Karpas-422 (cell line): ENCODE data around the gene NDUFS2. TPM values are rescaled to one million over a fixed set of nuclear protein-coding genes. Genes with fewer than 3 reads are reported as not detected.

ENCODE experiments used
- DNase-seq: peaks from one replicate; pipeline ENCODE4 v3.0.0-alpha.2; 2015
- H2AFZ ChIP-seq: fragments of 200-600 bp; sonication (generic); 2 replicates; pipeline ENCODE4 v1.6.1; 2014; ENCODE audit warnings: antibody characterized with exemption, low read length, mixed read lengths
- H3K27ac ChIP-seq: fragments of 200-600 bp; sonication (generic); 2 replicates; pipeline ENCODE4 v1.5.1; 2014; ENCODE audit warnings: mild to moderate bottlenecking, low read length, moderate library complexity
- H3K27me3 ChIP-seq: fragments of 200-600 bp; sonication (generic); 2 replicates; pipeline ENCODE4 v1.6.1; 2014; ENCODE audit warnings: low read length, mixed read lengths
- H3K36me3 ChIP-seq: fragments of 200-600 bp; sonication (generic); 2 replicates; pipeline ENCODE4 v1.6.1; 2014; ENCODE audit warnings: low read length, mixed read lengths; ENCODE audit not compliant: insufficient read depth
- H3K4me1 ChIP-seq: fragments of 200-600 bp; sonication (generic); 2 replicates; pipeline ENCODE4 v1.6.1; 2014; ENCODE audit warnings: mild to moderate bottlenecking, low read length, mixed read lengths
- H3K4me2 ChIP-seq: fragments of 200-600 bp; sonication (generic); 2 replicates; pipeline ENCODE4 v1.6.1; 2014; ENCODE audit warnings: low read length, low read depth, mild to moderate bottlenecking; ENCODE audit not compliant: poor library complexity, severe bottlenecking
- H3K4me3 ChIP-seq: fragments of 200-600 bp; sonication (generic); 2 replicates; pipeline ENCODE4 v1.5.1; 2014; ENCODE audit warnings: mild to moderate bottlenecking, antibody characterized with exemption, low read length, mixed read lengths
- H3K79me2 ChIP-seq: fragments of 200-600 bp; sonication (generic); 2 replicates; pipeline ENCODE4 v1.6.1; 2014; ENCODE audit warnings: mild to moderate bottlenecking, low read length, mixed read lengths
- H3K9ac ChIP-seq: fragments of 200-600 bp; sonication (generic); 2 replicates; pipeline ENCODE4 v1.6.0; 2014; ENCODE audit warnings: low read length
- H3K9me2 ChIP-seq: fragments of 200-600 bp; sonication (generic), shearing (Covaris generic); replicated peaks from 2 replicates; pipeline ENCODE4 v1.6.0; 2014; ENCODE audit warnings: mild to moderate bottlenecking, low read length, moderate library complexity; ENCODE audit not compliant: insufficient read depth
- H3K9me3 ChIP-seq: fragments of 300-700, 200-600 bp; sonication (generic); 2 replicates; pipeline ENCODE4 v1.6.1; 2014; ENCODE audit warnings: low read length, mixed read lengths
- H4K20me1 ChIP-seq: fragments of 200-600 bp; sonication (generic); 2 replicates; pipeline ENCODE4 v1.6.1; 2014; ENCODE audit warnings: mild to moderate bottlenecking, antibody characterized with exemption, low read length, low read depth; ENCODE audit not compliant: insufficient read depth
- total RNA-seq: library from RNA; depleted of rRNA; stranded (reverse); fragments of >200 nt; shearing (Covaris generic); gene quantifications from 2 replicates; pipeline ENCODE4 v1.2.3, GENCODE V29; 2014; ENCODE audit warnings: low replicate concordance

NDUFS2 gene
- total RNA-seq, 1 experiment from 2014 or later: 134 TPM

GRCh38 chr1:161175771-161176453 lies 26.3 kb upstream of the NDUFS2 start:
- DNase-seq: no peak
- H3K9me3 ChIP-seq: no peaks in the 10 kb centered on the region
- peak overlapping the region; percentile 58 for H3K27ac ChIP-seq
- peak overlapping the region; percentile 86 for H3K4me3 ChIP-seq
- peaks cover 15% of the 10 kb centered on the region for H3K79me2 ChIP-seq
- peaks cover 25% of the 10 kb centered on the region for H3K4me1 ChIP-seq
- H2AFZ ChIP-seq: no peak overlapping the region
- H4K20me1 ChIP-seq: no peaks in the 10 kb centered on the region
- peaks cover 19% of the 10 kb centered on the region for H3K36me3 ChIP-seq
- peak overlapping the region; percentile 98 for H3K4me2 ChIP-seq
- peak overlapping the region; percentile 79 for H3K9ac ChIP-seq
- no peaks in the 10 kb centered on the region for H3K27me3 ChIP-seq
- H3K9me2 ChIP-seq: no peaks in the 10 kb centered on the region

GRCh38 chr1:161176468-161177111 lies 25.6 kb upstream of the NDUFS2 start:
- Histone ChIP-seq H3K36me3 (peaks cover 13% of the 10 kb centered on the region), H3K9me3 (no peaks in the 10 kb centered on the region), H3K9ac (peak overlapping the region; percentile 79), H3K4me1 (peaks cover 25% of the 10 kb centered on the region), H3K4me2 (peak overlapping the region; percentile 98), H3K79me2 (peaks cover 15% of the 10 kb centered on the region), H3K4me3 (peak overlapping the region; percentile 86), H2AFZ (peak overlapping the region; percentile 77; the same call in 1 of the 2 replicates), H3K27me3 (no peaks in the 10 kb centered on the region), H3K9me2 (no peaks in the 10 kb centered on the region), H4K20me1 (no peaks in the 10 kb centered on the region), H3K27ac (peak overlapping the region; percentile 58)
- DNase-seq: no peak

- H3K4me2 ChIP-seq: peak within 1 kb of the TSS; percentile 98
- peaks cover 15% of the 10 kb centered on the region for H3K79me2 ChIP-seq
- peak; percentile 96 for DNase-seq
- H4K20me1 ChIP-seq: no peaks in the 10 kb centered on the region
- H3K27me3 ChIP-seq: no peaks in the 10 kb centered on the region
- H3K9me2 ChIP-seq: no peaks in the 10 kb centered on the region
- H3K4me1 ChIP-seq: peaks cover 25% of the 10 kb centered on the region
- peak within 1 kb of the TSS; percentile 86 for H3K4me3 ChIP-seq
- peak within 1 kb of the TSS; percentile 58 for H3K27ac ChIP-seq
- H3K9ac ChIP-seq: peak within 1 kb of the TSS; percentile 79
- peaks cover 7% of the 10 kb centered on the region; the same call in 1 of the 2 replicates for H3K36me3 ChIP-seq
- H2AFZ ChIP-seq: peak within 1 kb of the TSS; percentile 77
- no peaks in the 10 kb centered on the region for H3K9me3 ChIP-seq
Measured at GRCh38 chr1:161177112-161177935, 24.8 kb upstream of the NDUFS2 start, which contains the start of gene B4GALT3. B4GALT3 (minus strand) TSS chr1:161177507; CDS start chr1:161176060, 1,447 bp downstream.

- Histone ChIP-seq H3K27ac (peak overlapping the region; percentile 58), H3K4me2 (peak overlapping the region; percentile 98), H3K9ac (peak overlapping the region; percentile 79), H2AFZ (0 out of 2 replicates have a peak overlapping the region, but pooled peaks have one; percentile 21), H4K20me1 (no peaks in the 10 kb centered on the region), H3K9me3 (no peaks in the 10 kb centered on the region), H3K79me2 (peaks cover 15% of the 10 kb centered on the region), H3K36me3 (peaks cover 6% of the 10 kb centered on the region; the same call in 1 of the 2 replicates), H3K4me1 (peaks cover 25% of the 10 kb centered on the region), H3K9me2 (no peaks in the 10 kb centered on the region), H3K27me3 (no peaks in the 10 kb centered on the region), H3K4me3 (peak overlapping the region; percentile 86)
- no peak for DNase-seq
Measured at GRCh38 chr1:161177936-161178244, 24.3 kb upstream of the NDUFS2 start.

- Histone ChIP-seq H3K4me3 (no peak overlapping the region), H3K79me2 (peaks cover 15% of the 10 kb centered on the region), H3K27ac (no peak overlapping the region), H3K9me3 (no peaks in the 10 kb centered on the region), H2AFZ (no peak overlapping the region), H3K4me1 (peaks cover 37% of the 10 kb centered on the region), H3K9ac (no peak overlapping the region), H3K9me2 (no peaks in the 10 kb centered on the region), H3K36me3 (no peaks in the 10 kb centered on the region), H3K27me3 (no peaks in the 10 kb centered on the region), H4K20me1 (no peaks in the 10 kb centered on the region), H3K4me2 (no peak overlapping the region)
- no peak for DNase-seq
Measured at GRCh38 chr1:161179698-161180097, 22.5 kb upstream of the NDUFS2 start.

GRCh38 chr1:161180639-161181038 lies 21.5 kb upstream of the NDUFS2 start:
- Histone ChIP-seq H3K79me2 (peaks cover 13% of the 10 kb centered on the region), H3K4me3 (no peak overlapping the region), H3K9ac (no peak overlapping the region), H2AFZ (no peak overlapping the region), H3K9me2 (no peaks in the 10 kb centered on the region), H3K36me3 (no peaks in the 10 kb centered on the region), H3K4me1 (peaks cover 45% of the 10 kb centered on the region), H4K20me1 (no peaks in the 10 kb centered on the region), H3K9me3 (no peaks in the 10 kb centered on the region), H3K27me3 (no peaks in the 10 kb centered on the region), H3K27ac (no peak overlapping the region), H3K4me2 (no peak overlapping the region)
- peak; percentile 61 for DNase-seq

- H3K9me2 ChIP-seq: no peaks in the 10 kb centered on the region
- H3K4me1 ChIP-seq: peaks cover 48% of the 10 kb centered on the region
- H4K20me1 ChIP-seq: no peaks in the 10 kb centered on the region
- no peak for DNase-seq
- H3K79me2 ChIP-seq: no peaks in the 10 kb centered on the region; the same call in 1 of the 2 replicates
- H3K4me2 ChIP-seq: no peak overlapping the region
- no peaks in the 10 kb centered on the region for H3K27me3 ChIP-seq
- no peaks in the 10 kb centered on the region for H3K9me3 ChIP-seq
- no peak overlapping the region for H3K9ac ChIP-seq
- H3K27ac ChIP-seq: no peak overlapping the region
- no peaks in the 10 kb centered on the region for H3K36me3 ChIP-seq
- H3K4me3 ChIP-seq: no peak overlapping the region
- H2AFZ ChIP-seq: no peak overlapping the region
Measured at GRCh38 chr1:161182214-161182613, 20.0 kb upstream of the NDUFS2 start.

- H3K4me2 ChIP-seq: peak overlapping the region; percentile 74
Measured at GRCh38 chr1:161185282-161185682, 16.9 kb upstream of the NDUFS2 start.

More at GRCh38 chr1:161185282-161185682, 16.9 kb upstream of the NDUFS2 start:
- H3K9ac ChIP-seq: peak overlapping the region; percentile 58
- H3K4me3 ChIP-seq: peak overlapping the region; percentile 58; the same call in 1 of the 2 replicates
- DNase-seq: peak; percentile 94
- H3K9me2 ChIP-seq: no peaks in the 10 kb centered on the region
- H3K4me1 ChIP-seq: peaks cover 41% of the 10 kb centered on the region
- no peaks in the 10 kb centered on the region for H3K79me2 ChIP-seq
- H2AFZ ChIP-seq: peak overlapping the region; percentile 42; the same call in 1 of the 2 replicates
- peak overlapping the region; percentile 98 for H3K27ac ChIP-seq
- no peaks in the 10 kb centered on the region for H3K36me3 ChIP-seq
- no peaks in the 10 kb centered on the region for H4K20me1 ChIP-seq
- no peaks in the 10 kb centered on the region for H3K27me3 ChIP-seq
- H3K9me3 ChIP-seq: no peaks in the 10 kb centered on the region
